Colonic mucosa (tissue), 4 donors: ENCODE measurements around the gene CLK4. TPM values are rescaled to one million over a fixed set of nuclear protein-coding genes. Genes with fewer than 3 reads are reported as not detected.

ENCODE experiments used
- DNase-seq: peaks from one replicate; pipeline ENCODE4 v3.0.0-alpha.2; 2020
- H3K27ac ChIP-seq: fragments of 200-600 bp; one replicate; pipeline ENCODE4 v1.8.0; 2021
- H3K27me3 ChIP-seq: fragments of 200-600 bp; one replicate; pipeline ENCODE4 v1.8.0; 2021
- H3K36me3 ChIP-seq: fragments of 200-600 bp; one replicate; pipeline ENCODE4 v1.8.0; 2021
- H3K4me1 ChIP-seq: fragments of 200-600 bp; one replicate; pipeline ENCODE4 v1.8.0; 2021; ENCODE audit warnings: mild to moderate bottlenecking
- H3K4me3 ChIP-seq: fragments of 200-600 bp; one replicate; pipeline ENCODE4 v1.8.0; 2021
- H3K9ac ChIP-seq, 2 donors: one replicate each; pipeline ENCODE4 v1.7.0; 2013; ENCODE audit warnings: control low read depth in 2 of 2, low read depth in 2 of 2, low read length in 2 of 2
- H3K9me3 ChIP-seq: fragments of 200-600 bp; one replicate; pipeline ENCODE4 v1.8.0; 2021
- CTCF ChIP-seq: fragments of 200-600 bp; IDR thresholded peaks from one replicate; pipeline ENCODE4 v1.8.0; 2022; ENCODE audit warnings: antibody characterized with exemption, mild to moderate bottlenecking
- intact Hi-C: fragments of 100-400 bp; cut with DNase I; formaldehyde crosslinking; loops from one replicate; pipeline ENCODE4 v1.14.1; 2022
- total RNA-seq, 2 donors: library from RNA; stranded (reverse); fragmentation: NEBNext Ultra II Directional in 1 of 2; extraction: Animal tissue kit (Norgen Biotek cat#: 25700) in 1 of 2; gene quantifications; one replicate each; pipeline ENCODE4 v1.2.1, GENCODE V29; 2021
- donor health status: healthy.
- donor health status: DM: no; HTN: no; CAD: no.
- donor health status: DM: no; HTN: no; CAD: no.

Gene CLK4
- total RNA-seq, 2 donors from 2014 or later: 13.8 to 15.0 TPM

- H3K36me3 ChIP-seq: peaks cover 15% of the 10 kb centered on the region
- no peak overlapping the region for H3K9ac ChIP-seq
- no peaks in the 10 kb centered on the region for H3K27me3 ChIP-seq
- no peaks in the 10 kb centered on the region for H3K9me3 ChIP-seq
- H3K27ac ChIP-seq: no peak overlapping the region
- no peak for DNase-seq
- H3K4me1 ChIP-seq: no peaks in the 10 kb centered on the region
- H3K4me3 ChIP-seq: no peak overlapping the region
- intact Hi-C loops: no loop called here
- TF ChIP-seq CTCF: no peak
Observed at GRCh38 chr5:178606269-178606668, 20.6 kb downstream of the CLK4 start.

GRCh38 chr5:178605788-178606187, 21.1 kb downstream of the CLK4 start:
- Histone ChIP-seq H3K4me3 (no peak overlapping the region), H3K4me1 (no peaks in the 10 kb centered on the region), H3K9me3 (no peaks in the 10 kb centered on the region), H3K27ac (no peak overlapping the region), H3K9ac (no peak overlapping the region), H3K27me3 (no peaks in the 10 kb centered on the region), H3K36me3 (peaks cover 14% of the 10 kb centered on the region)
- DNase-seq: no peak
- TF ChIP-seq CTCF: no peak
- intact Hi-C loops: no loop called here

- no peak overlapping the region for H3K9ac ChIP-seq
- no peak for DNase-seq
- H3K4me1 ChIP-seq: no peaks in the 10 kb centered on the region
- no peaks in the 10 kb centered on the region for H3K9me3 ChIP-seq
- TF ChIP-seq CTCF: no peak
- no peaks in the 10 kb centered on the region for H3K27me3 ChIP-seq
- intact Hi-C loops: no loop called here
- H3K4me3 ChIP-seq: no peak overlapping the region
- H3K27ac ChIP-seq: no peak overlapping the region
- H3K36me3 ChIP-seq: peaks cover 14% of the 10 kb centered on the region
Observed at GRCh38 chr5:178602752-178603151, 24.1 kb downstream of the CLK4 start.

GRCh38 chr5:178595750-178596149, 31.1 kb downstream of the CLK4 start:
- intact Hi-C loops: no loop called here

GRCh38 chr5:178595150-178595549, 31.7 kb downstream of the CLK4 start:
- no peak overlapping the region for H3K27ac ChIP-seq
- DNase-seq: no peak
- H3K9ac ChIP-seq: no peak overlapping the region
- peaks cover 10% of the 10 kb centered on the region for H3K27me3 ChIP-seq
- H3K4me1 ChIP-seq: no peaks in the 10 kb centered on the region
- no peaks in the 10 kb centered on the region for H3K36me3 ChIP-seq
- intact Hi-C loops: no loop called here
- H3K9me3 ChIP-seq: no peaks in the 10 kb centered on the region
- no peak for TF ChIP-seq CTCF
- no peak overlapping the region for H3K4me3 ChIP-seq

More at GRCh38 chr5:178595750-178596149, 31.1 kb downstream of the CLK4 start:
- Histone ChIP-seq H3K4me1 (no peaks in the 10 kb centered on the region), H3K4me3 (no peak overlapping the region), H3K9me3 (no peaks in the 10 kb centered on the region), H3K36me3 (no peaks in the 10 kb centered on the region), H3K9ac (no peak overlapping the region), H3K27me3 (peaks cover 4% of the 10 kb centered on the region), H3K27ac (no peak overlapping the region)
- TF ChIP-seq CTCF: no peak
- DNase-seq: no peak
